Stimulated activated memory B cell treated with anti-CD40 and anti-IgM and Interleukin-4, amounts not matched to agents 10 μg/mL and 1 μg/mL and 100 μg/mL, for 72 hours (primary cell): ENCODE measurements around the gene DLX2.

Experiments
- ATAC-seq: fragments of 150-1000 bp; cut with Tn5 transposase; 2 replicates; pipeline ENCODE4 v1.10.0; 2021
- H3K27ac Mint-ChIP-seq: one replicate; pipeline ENCODE4 v1.8.0; 2022; ENCODE audit warnings: mild to moderate bottlenecking, mixed read lengths
- H3K27me3 Mint-ChIP-seq: one replicate; pipeline ENCODE4 v1.8.0; 2022; ENCODE audit warnings: mixed read lengths
- H3K36me3 Mint-ChIP-seq: one replicate; pipeline ENCODE4 v1.8.0; 2022; ENCODE audit warnings: mixed read lengths
- H3K4me1 Mint-ChIP-seq: one replicate; pipeline ENCODE4 v1.8.0; 2022; ENCODE audit warnings: mixed read lengths
- H3K4me3 Mint-ChIP-seq: one replicate; pipeline ENCODE4 v1.8.0; 2022; ENCODE audit warnings: mild to moderate bottlenecking, moderate library complexity, mixed read lengths
- H3K9me3 Mint-ChIP-seq: one replicate; pipeline ENCODE4 v1.8.0; 2022; ENCODE audit warnings: mixed read lengths

Gene DLX2

GRCh38 chr2:172091000-172091641 lies 11.6 kb downstream of the DLX2 start:
- no peaks in the 10 kb centered on the region for H3K36me3 Mint-ChIP-seq
- no peak for ATAC-seq
- no peak overlapping the region for H3K4me3 Mint-ChIP-seq
- H3K4me1 Mint-ChIP-seq = peaks cover 28% of the 10 kb centered on the region
- peaks cover 3% of the 10 kb centered on the region for H3K9me3 Mint-ChIP-seq
- H3K27me3 Mint-ChIP-seq = peaks cover 93% of the 10 kb centered on the region
- H3K27ac Mint-ChIP-seq = no peak overlapping the region

- no peak overlapping the region for H3K4me3 Mint-ChIP-seq
- H3K27ac Mint-ChIP-seq = no peak overlapping the region
- peaks cover 6% of the 10 kb centered on the region for H3K9me3 Mint-ChIP-seq
- peaks cover 93% of the 10 kb centered on the region for H3K27me3 Mint-ChIP-seq
- no peak for ATAC-seq
- peaks cover 28% of the 10 kb centered on the region for H3K4me1 Mint-ChIP-seq
- no peaks in the 10 kb centered on the region for H3K36me3 Mint-ChIP-seq
These were observed 12.4 kb downstream of the DLX2 start for GRCh38 chr2:172090044-172090961.

GRCh38 chr2:172089633-172090032 lies 13.1 kb downstream of the DLX2 start:
- H3K27me3 Mint-ChIP-seq = peaks cover 93% of the 10 kb centered on the region
- H3K4me3 Mint-ChIP-seq = no peak overlapping the region
- peaks cover 6% of the 10 kb centered on the region for H3K9me3 Mint-ChIP-seq
- H3K27ac Mint-ChIP-seq = no peak overlapping the region
- no peak for ATAC-seq
- peaks cover 31% of the 10 kb centered on the region for H3K4me1 Mint-ChIP-seq
- H3K36me3 Mint-ChIP-seq = no peaks in the 10 kb centered on the region

- no peak overlapping the region for H3K4me3 Mint-ChIP-seq
- H3K9me3 Mint-ChIP-seq = peaks cover 6% of the 10 kb centered on the region
- H3K27me3 Mint-ChIP-seq = peaks cover 93% of the 10 kb centered on the region
- no peak for ATAC-seq
- H3K36me3 Mint-ChIP-seq = no peaks in the 10 kb centered on the region
- peaks cover 37% of the 10 kb centered on the region for H3K4me1 Mint-ChIP-seq
- H3K27ac Mint-ChIP-seq = no peak overlapping the region
These were observed 13.6 kb downstream of the DLX2 start for GRCh38 chr2:172089005-172089504.

GRCh38 chr2:172088245-172089004 lies 14.3 kb downstream of the DLX2 start:
- peaks cover 93% of the 10 kb centered on the region for H3K27me3 Mint-ChIP-seq

GRCh38 chr2:172087780-172088244 lies 14.9 kb downstream of the DLX2 start:
- ATAC-seq = no peak
- Mint-ChIP-seq H3K27me3 (peaks cover 93% of the 10 kb centered on the region), H3K9me3 (peaks cover 2% of the 10 kb centered on the region), H3K36me3 (no peaks in the 10 kb centered on the region), H3K27ac (no peak overlapping the region), H3K4me3 (peak overlapping the region; percentile 14), H3K4me1 (peaks cover 42% of the 10 kb centered on the region)

More at GRCh38 chr2:172088245-172089004, 14.3 kb downstream of the DLX2 start:
- ATAC-seq = no peak
- Mint-ChIP-seq H3K4me1 (peaks cover 42% of the 10 kb centered on the region), H3K4me3 (peak overlapping the region; percentile 31), H3K9me3 (peaks cover 6% of the 10 kb centered on the region), H3K27ac (no peak overlapping the region), H3K36me3 (no peaks in the 10 kb centered on the region)

- ATAC-seq = no peak
- Mint-ChIP-seq H3K36me3 (no peaks in the 10 kb centered on the region), H3K4me3 (peak overlapping the region; percentile 38), H3K9me3 (peaks cover 2% of the 10 kb centered on the region), H3K27ac (no peak overlapping the region), H3K4me1 (peaks cover 42% of the 10 kb centered on the region), H3K27me3 (peaks cover 93% of the 10 kb centered on the region)
These were observed 15.4 kb downstream of the DLX2 start for GRCh38 chr2:172087207-172087779.

GRCh38 chr2:172086241-172087206 lies 16.2 kb downstream of the DLX2 start:
- peaks cover 93% of the 10 kb centered on the region for H3K27me3 Mint-ChIP-seq
- no peaks in the 10 kb centered on the region for H3K36me3 Mint-ChIP-seq
- peaks cover 42% of the 10 kb centered on the region for H3K4me1 Mint-ChIP-seq
- no peak for ATAC-seq
- no peak overlapping the region for H3K27ac Mint-ChIP-seq
- H3K4me3 Mint-ChIP-seq = peak overlapping the region; percentile 38
- H3K9me3 Mint-ChIP-seq = peaks cover 2% of the 10 kb centered on the region

GRCh38 chr2:172085460-172086159 lies 17.1 kb downstream of the DLX2 start, which contains the start of gene DLX1:
TSS of gene DLX1 (plus strand) at chr2:172085507. CDS start at chr2:172085678, 171 bp downstream.
- Mint-ChIP-seq H3K36me3 (no peaks in the 10 kb centered on the region), H3K4me1 (peaks cover 42% of the 10 kb centered on the region), H3K27ac (no peak within 1 kb of the TSS), H3K4me3 (peak within 1 kb of the TSS; percentile 57), H3K9me3 (peaks cover 2% of the 10 kb centered on the region), H3K27me3 (peaks cover 97% of the 10 kb centered on the region)
- ATAC-seq = no peak

- H3K4me1 Mint-ChIP-seq = peaks cover 49% of the 10 kb centered on the region
- ATAC-seq = peak; percentile 34
These were observed 17.8 kb downstream of the DLX2 start for GRCh38 chr2:172084645-172085459.

GRCh38 chr2:172084395-172084644 lies 18.4 kb downstream of the DLX2 start:
- H3K4me1 Mint-ChIP-seq = peaks cover 49% of the 10 kb centered on the region
- H3K9me3 Mint-ChIP-seq = peaks cover 2% of the 10 kb centered on the region
- ATAC-seq = no peak
- H3K27ac Mint-ChIP-seq = no peak overlapping the region
- peak overlapping the region; percentile 57 for H3K4me3 Mint-ChIP-seq
- no peaks in the 10 kb centered on the region for H3K36me3 Mint-ChIP-seq
- H3K27me3 Mint-ChIP-seq = peaks cover 97% of the 10 kb centered on the region

More at GRCh38 chr2:172084645-172085459, 17.8 kb downstream of the DLX2 start:
- Mint-ChIP-seq H3K27me3 (peaks cover 97% of the 10 kb centered on the region), H3K36me3 (no peaks in the 10 kb centered on the region), H3K9me3 (peaks cover 2% of the 10 kb centered on the region), H3K4me3 (peak overlapping the region; percentile 57), H3K27ac (no peak overlapping the region)

- no peak for ATAC-seq
- peaks cover 100% of the 10 kb centered on the region for H3K27me3 Mint-ChIP-seq
- H3K36me3 Mint-ChIP-seq = no peaks in the 10 kb centered on the region
- peaks cover 49% of the 10 kb centered on the region for H3K4me1 Mint-ChIP-seq
- no peak overlapping the region for H3K27ac Mint-ChIP-seq
- peak overlapping the region; percentile 57 for H3K4me3 Mint-ChIP-seq
- H3K9me3 Mint-ChIP-seq = peaks cover 2% of the 10 kb centered on the region
These were observed 18.9 kb downstream of the DLX2 start for GRCh38 chr2:172083628-172084394.
